ENCODE measurements around the gene DSTYK. TPM values are rescaled to one million over a fixed set of nuclear protein-coding genes. Genes with fewer than 3 reads are reported as not detected.
A peak's percentile ranks its signal among the peaks of the same experiment; 100 is the strongest.

Gene DSTYK
- total RNA-seq, 1 donor from 2014 or later: 14.8 TPM

DNA sequence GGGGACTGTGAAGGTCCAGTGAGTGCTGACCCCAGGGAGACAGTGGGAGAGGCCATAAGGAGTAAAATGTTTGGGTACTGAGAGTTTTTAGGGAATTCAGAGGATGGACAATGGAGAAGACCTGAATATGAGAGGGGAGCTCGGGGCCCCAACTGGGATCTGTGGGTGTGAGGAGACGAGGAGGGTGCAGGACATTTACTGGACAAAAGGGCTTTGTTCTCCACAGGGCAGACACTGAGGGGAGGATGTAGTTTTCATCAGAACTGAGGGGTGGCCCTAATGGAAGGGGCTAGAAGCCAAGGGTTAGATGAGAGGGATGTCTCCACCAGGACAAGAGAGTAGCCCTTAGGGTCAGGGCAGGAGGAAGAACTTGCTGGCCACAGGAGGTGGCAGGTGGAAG is 46.2 kb upstream of the DSTYK start:
- H3K9me3 Mint-ChIP-seq: no peaks in the 10 kb centered on the region
- DNase-seq (ENCODE audit: low read depth, low spot score): no peak
- no peaks in the 10 kb centered on the region for H3K36me3 Mint-ChIP-seq (ENCODE audit: low read depth)
- H3K27me3 Mint-ChIP-seq (ENCODE audit: low read depth): no peaks in the 10 kb centered on the region
- peaks cover 33% of the 10 kb centered on the region for H3K4me1 Mint-ChIP-seq
- H3K4me3 Mint-ChIP-seq: no peak overlapping the region
- TF ChIP-seq, protein P1, sequence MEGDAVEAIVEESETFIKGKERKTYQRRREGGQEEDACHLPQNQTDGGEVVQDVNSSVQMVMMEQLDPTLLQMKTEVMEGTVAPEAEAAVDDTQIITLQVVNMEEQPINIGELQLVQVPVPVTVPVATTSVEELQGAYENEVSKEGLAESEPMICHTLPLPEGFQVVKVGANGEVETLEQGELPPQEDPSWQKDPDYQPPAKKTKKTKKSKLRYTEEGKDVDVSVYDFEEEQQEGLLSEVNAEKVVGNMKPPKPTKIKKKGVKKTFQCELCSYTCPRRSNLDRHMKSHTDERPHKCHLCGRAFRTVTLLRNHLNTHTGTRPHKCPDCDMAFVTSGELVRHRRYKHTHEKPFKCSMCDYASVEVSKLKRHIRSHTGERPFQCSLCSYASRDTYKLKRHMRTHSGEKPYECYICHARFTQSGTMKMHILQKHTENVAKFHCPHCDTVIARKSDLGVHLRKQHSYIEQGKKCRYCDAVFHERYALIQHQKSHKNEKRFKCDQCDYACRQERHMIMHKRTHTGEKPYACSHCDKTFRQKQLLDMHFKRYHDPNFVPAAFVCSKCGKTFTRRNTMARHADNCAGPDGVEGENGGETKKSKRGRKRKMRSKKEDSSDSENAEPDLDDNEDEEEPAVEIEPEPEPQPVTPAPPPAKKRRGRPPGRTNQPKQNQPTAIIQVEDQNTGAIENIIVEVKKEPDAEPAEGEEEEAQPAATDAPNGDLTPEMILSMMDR (conservative IDR thresholded peaks at IDR 0.05): no peak
- H3K27ac Mint-ChIP-seq (ENCODE audit: unreplicated experiment): peak overlapping the region; percentile 94

DNA sequence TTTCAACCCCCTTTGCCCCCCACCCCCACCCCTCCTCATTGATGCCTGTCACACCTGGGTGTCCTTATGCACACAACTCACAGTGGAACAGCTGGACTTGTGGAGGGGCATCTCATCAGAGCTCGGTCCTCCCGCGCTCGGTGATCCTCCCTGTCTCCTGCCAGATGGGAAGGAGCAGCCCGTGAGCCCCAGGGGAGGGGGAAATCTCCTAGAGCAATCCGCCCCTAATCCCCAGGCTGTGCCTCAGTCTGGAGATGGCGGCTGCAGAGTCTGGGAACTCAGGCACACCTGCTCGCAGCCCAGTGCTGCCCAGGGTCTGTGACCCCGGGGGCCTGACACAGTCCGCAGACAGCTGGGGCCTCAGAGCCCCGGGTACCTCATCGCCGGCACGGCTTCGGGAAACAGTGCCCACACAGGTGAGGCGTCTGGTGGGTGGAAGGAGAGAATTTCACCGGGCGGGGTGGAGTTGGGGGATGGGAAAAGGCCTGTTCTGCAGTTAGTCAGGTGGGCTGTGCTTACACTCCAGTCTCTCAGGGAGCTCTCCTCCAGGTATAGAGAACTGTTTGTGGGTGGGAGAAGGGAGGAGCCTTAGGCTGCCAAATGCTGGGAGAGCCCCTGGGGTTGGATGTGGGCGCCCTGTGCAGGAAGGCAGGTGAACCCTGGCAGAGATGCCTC is 45.6 kb upstream of the DSTYK start:
- Mint-ChIP-seq H3K9me3 (no peaks in the 10 kb centered on the region), H3K27ac (ENCODE audit: unreplicated experiment) (peak overlapping the region; percentile 35), H3K4me3 (no peak overlapping the region), H3K36me3 (ENCODE audit: low read depth) (no peaks in the 10 kb centered on the region), H3K4me1 (peaks cover 28% of the 10 kb centered on the region), H3K27me3 (ENCODE audit: low read depth) (no peaks in the 10 kb centered on the region)
- DNase-seq (ENCODE audit: low read depth, low spot score): no peak
- TF ChIP-seq, protein P1 (conservative IDR thresholded peaks at IDR 0.05): no peak

- H3K27ac Mint-ChIP-seq (ENCODE audit: unreplicated experiment): peak overlapping the region; percentile 65
- no peaks in the 10 kb centered on the region for H3K9me3 Mint-ChIP-seq
- H3K36me3 Mint-ChIP-seq (ENCODE audit: low read depth): no peaks in the 10 kb centered on the region
- H3K27me3 Mint-ChIP-seq (ENCODE audit: low read depth): no peaks in the 10 kb centered on the region
- DNase-seq (ENCODE audit: low read depth, low spot score): peak; percentile 94
- peaks cover 23% of the 10 kb centered on the region for H3K4me1 Mint-ChIP-seq
- H3K4me3 Mint-ChIP-seq: no peak overlapping the region
- TF ChIP-seq, protein P1 (conservative IDR thresholded peaks at IDR 0.05): peak; percentile 98
Measured at GRCh38 chr1:205255941-205256780, 44.7 kb upstream of the DSTYK start.

DNA sequence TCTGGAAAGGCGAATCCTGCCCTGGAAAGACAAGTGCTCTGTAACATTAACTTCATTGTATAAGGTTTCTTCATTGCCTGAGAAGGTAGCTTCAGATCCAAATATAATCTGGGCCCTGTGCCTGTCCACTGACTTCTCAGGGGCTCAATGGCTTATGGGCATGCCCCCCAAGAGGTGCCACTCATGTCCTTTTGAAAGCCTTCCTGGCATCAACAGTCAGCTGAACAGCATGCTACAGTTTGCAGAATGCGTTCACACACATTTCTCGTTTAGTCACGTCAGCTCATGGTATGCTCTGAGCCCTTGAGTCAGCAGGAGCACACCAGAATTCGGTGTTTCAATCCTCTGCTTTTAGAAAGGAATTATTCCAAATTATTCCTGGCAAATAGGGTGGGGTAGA is 40.1 kb upstream of the DSTYK start:
- Mint-ChIP-seq H3K27ac (ENCODE audit: unreplicated experiment) (no peak overlapping the region), H3K27me3 (ENCODE audit: low read depth) (no peaks in the 10 kb centered on the region), H3K9me3 (no peaks in the 10 kb centered on the region), H3K36me3 (ENCODE audit: low read depth) (no peaks in the 10 kb centered on the region), H3K4me1 (peaks cover 32% of the 10 kb centered on the region), H3K4me3 (no peak overlapping the region)
- TF ChIP-seq, protein P1 (conservative IDR thresholded peaks at IDR 0.05): no peak
- DNase-seq (ENCODE audit: low read depth, low spot score): no peak

DNA sequence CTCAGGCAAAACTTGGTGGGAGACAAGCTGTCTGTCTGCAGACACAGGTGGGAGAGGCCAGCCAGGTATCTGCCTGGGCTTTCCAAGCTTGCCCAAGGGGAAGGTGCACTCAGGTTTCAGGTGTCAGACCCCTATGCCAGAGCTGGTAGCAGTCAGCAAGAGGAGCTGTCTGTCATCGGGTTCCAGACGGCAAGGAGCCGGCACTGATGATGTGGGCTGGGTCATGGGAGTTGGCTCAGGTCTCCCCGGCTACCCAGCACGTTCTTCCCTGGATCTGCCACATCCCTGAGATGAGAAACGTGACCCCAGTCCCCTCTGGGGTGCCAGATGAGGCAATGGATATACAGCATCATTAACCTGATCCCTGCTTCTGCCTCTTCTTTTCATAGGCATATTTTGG is 39.2 kb upstream of the DSTYK start:
- Mint-ChIP-seq H3K27ac (ENCODE audit: unreplicated experiment) (no peak overlapping the region), H3K4me3 (no peak overlapping the region), H3K27me3 (ENCODE audit: low read depth) (no peaks in the 10 kb centered on the region), H3K4me1 (peaks cover 33% of the 10 kb centered on the region), H3K36me3 (ENCODE audit: low read depth) (no peaks in the 10 kb centered on the region), H3K9me3 (no peaks in the 10 kb centered on the region)
- DNase-seq (ENCODE audit: low read depth, low spot score): no peak
- TF ChIP-seq, protein P1 (conservative IDR thresholded peaks at IDR 0.05): no peak
